Mucosa of descending colon (tissue), 3 donors: Measurements from ENCODE around the gene IQCC. TPM values are rescaled to one million over a fixed set of nuclear protein-coding genes. Genes with fewer than 3 reads are reported as not detected.

Experiments
- ATAC-seq: fragments of 200-7000 bp; cut with Tn5 transposase; one replicate; pipeline ENCODE4 v1.9.1; 2020; ENCODE audit warnings: mild to moderate bottlenecking, moderate library complexity
- DNase-seq, 3 donors: peaks; one replicate each; pipeline ENCODE4 v3.0.0-alpha.2; 2020
- H3K36me3 ChIP-seq: fragments of 200-600 bp; one replicate; pipeline ENCODE4 v1.8.0; 2021; ENCODE audit warnings: low read depth, mild to moderate bottlenecking
- H3K4me1 ChIP-seq: fragments of 200-600 bp; one replicate; pipeline ENCODE4 v1.8.0; 2021; ENCODE audit warnings: low read depth, mild to moderate bottlenecking
- H3K4me3 ChIP-seq: fragments of 200-600 bp; one replicate; pipeline ENCODE4 v1.8.0; 2021; ENCODE audit warnings: mild to moderate bottlenecking
- H3K9me3 ChIP-seq: fragments of 200-600 bp; one replicate; pipeline ENCODE4 v1.8.0; 2021; ENCODE audit warnings: mild to moderate bottlenecking
- intact Hi-C, 2 donors: fragments of 100-400 bp; cut with DNase I in 1 of 2; cut with micrococcal nuclease in 1 of 2; formaldehyde crosslinking; loops; one replicate each; pipeline versions ENCODE4 v1.11.0 to v1.11.1; 2022; cut with DNase I, micrococcal nuclease
- total RNA-seq, 3 donors: library from RNA; stranded (reverse); fragmentation: NEBNext Ultra II Directional in 2 of 3; extraction: Animal tissue kit (Norgen Biotek cat#: 25700) in 2 of 3; gene quantifications; one replicate each; pipeline versions ENCODE4 v1.2.1 to v1.2.4, GENCODE V29; 2021 to 2023
- TF ChIP-seq, protein P1 (sequence below): fragments of 200-600 bp; IDR thresholded peaks from one replicate; pipeline ENCODE4 v1.8.0; 2022; ENCODE audit warnings: antibody characterized with exemption, mild to moderate bottlenecking
- donor health status: DM: no; HTN: no; CAD: no; lungs with moderate emphysema.
- donor health status: DM: no; HTN: no; CAD: no.
- donor health status: DM: no; HTN: yes; CAD: no.

Gene IQCC
- total RNA-seq, 3 donors from 2014 or later: 1.1 to 2.2 (median 1.9) TPM

DNA sequence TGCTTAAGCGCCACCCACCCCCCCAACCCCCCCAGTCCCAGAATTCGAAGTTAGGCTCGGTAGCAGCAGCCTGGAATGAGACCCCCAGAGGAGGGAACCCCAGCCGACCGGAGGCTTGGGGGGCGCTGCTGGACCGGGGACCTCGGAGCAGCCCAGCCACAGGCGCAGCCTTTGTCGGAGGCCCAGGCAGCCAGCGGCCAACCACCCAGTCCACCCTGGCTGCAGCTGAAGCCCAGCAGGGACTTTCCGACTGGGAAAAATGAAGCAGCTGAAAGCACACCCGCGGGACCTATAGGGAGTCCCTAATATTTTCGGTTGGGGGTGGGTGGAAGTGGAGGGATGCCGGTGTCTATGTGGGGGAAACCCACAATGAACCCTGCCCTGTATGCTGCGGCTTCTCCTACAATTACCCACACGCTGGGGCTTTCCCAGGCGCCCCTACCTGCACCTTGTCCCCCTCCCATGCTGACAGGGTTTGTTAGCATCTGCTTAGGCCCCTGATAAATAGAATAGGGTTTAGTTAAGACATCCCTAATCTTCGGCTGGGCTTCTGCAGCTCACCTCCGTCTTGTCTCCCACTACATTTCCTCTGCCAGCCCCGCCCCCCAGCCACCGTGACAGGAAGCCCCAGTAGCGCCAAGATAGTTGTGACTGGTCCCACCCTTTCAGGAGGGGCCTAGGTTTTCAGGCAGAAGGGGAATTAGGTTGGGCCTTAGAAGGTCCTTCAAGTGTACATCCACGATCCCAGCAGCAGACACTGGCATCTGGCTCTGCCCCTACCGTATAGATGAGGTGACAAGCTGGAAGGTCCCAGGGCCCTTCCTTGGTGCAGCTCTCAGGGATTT lies 4.2 kb upstream of the IQCC start:
- intact Hi-C loops: no loop called here
- Histone ChIP-seq H3K9me3 (no peaks in the 10 kb centered on the region), H3K36me3 (no peaks in the 10 kb centered on the region), H3K4me1 (peaks cover 13% of the 10 kb centered on the region), H3K4me3 (peak overlapping the region; percentile 18)
- TF ChIP-seq, protein P1, sequence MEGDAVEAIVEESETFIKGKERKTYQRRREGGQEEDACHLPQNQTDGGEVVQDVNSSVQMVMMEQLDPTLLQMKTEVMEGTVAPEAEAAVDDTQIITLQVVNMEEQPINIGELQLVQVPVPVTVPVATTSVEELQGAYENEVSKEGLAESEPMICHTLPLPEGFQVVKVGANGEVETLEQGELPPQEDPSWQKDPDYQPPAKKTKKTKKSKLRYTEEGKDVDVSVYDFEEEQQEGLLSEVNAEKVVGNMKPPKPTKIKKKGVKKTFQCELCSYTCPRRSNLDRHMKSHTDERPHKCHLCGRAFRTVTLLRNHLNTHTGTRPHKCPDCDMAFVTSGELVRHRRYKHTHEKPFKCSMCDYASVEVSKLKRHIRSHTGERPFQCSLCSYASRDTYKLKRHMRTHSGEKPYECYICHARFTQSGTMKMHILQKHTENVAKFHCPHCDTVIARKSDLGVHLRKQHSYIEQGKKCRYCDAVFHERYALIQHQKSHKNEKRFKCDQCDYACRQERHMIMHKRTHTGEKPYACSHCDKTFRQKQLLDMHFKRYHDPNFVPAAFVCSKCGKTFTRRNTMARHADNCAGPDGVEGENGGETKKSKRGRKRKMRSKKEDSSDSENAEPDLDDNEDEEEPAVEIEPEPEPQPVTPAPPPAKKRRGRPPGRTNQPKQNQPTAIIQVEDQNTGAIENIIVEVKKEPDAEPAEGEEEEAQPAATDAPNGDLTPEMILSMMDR: no peak
- ATAC-seq (peak; percentile 27), DNase-seq (peak; percentile 77 to 89 (median 80))

DNA sequence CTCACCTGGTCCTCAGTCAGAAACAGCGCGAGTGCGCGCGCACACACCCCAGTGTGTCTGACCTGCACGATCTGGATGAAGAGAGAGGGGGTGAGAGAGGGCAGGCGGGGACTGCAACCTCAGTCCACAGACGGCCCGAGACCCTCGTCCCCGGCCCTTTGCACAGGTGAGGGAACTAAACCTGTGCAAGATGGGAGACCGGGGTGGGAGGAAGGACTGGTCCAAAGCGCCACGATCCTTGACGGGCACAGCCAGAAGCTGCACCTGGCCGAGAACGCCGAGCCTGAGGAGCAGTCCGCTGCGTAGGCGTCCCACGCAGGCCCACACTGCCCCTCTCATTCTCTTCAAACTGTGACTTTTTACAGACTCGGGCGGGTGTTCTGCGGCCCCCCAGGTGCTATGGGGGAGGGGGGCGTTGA lies 519 bp upstream of the IQCC start:
- H3K4me3 ChIP-seq: no peak overlapping the region
- H3K9me3 ChIP-seq: no peaks in the 10 kb centered on the region
- H3K4me1 ChIP-seq: peaks cover 22% of the 10 kb centered on the region
- TF ChIP-seq, protein P1: no peak
- intact Hi-C loops: no loop called here
- no peaks in the 10 kb centered on the region for H3K36me3 ChIP-seq
- peak; percentile 13 for ATAC-seq
- peak in 2 of 3 donors; percentile 55 to 62 for DNase-seq

DNA sequence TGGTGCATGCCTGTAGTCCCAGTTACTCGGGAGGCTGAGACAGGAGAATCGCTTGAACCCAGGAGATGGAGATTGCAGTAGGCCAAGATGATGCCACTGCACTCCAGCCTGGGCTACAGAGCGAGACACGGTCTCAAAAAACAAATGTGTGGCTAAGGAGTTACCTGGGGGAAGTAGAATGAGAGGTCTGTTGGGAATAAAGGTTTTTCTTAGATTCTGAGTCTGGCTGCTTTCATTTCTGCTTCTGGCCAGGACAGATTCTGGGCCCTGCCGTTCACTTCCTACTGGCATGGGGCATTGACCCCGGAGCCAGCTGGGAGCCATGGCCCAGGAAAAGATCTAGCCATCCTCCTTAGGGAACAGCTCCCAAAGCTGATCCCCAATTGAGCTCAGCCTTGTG lies 3.0 kb downstream of the IQCC start:
- Histone ChIP-seq H3K4me3 (no peak overlapping the region), H3K9me3 (no peaks in the 10 kb centered on the region), H3K4me1 (peaks cover 16% of the 10 kb centered on the region), H3K36me3 (no peaks in the 10 kb centered on the region)
- ATAC-seq (peak; percentile 16), DNase-seq (no peak)
- TF ChIP-seq, protein P1: no peak
- intact Hi-C loops: no loop called here

DNA sequence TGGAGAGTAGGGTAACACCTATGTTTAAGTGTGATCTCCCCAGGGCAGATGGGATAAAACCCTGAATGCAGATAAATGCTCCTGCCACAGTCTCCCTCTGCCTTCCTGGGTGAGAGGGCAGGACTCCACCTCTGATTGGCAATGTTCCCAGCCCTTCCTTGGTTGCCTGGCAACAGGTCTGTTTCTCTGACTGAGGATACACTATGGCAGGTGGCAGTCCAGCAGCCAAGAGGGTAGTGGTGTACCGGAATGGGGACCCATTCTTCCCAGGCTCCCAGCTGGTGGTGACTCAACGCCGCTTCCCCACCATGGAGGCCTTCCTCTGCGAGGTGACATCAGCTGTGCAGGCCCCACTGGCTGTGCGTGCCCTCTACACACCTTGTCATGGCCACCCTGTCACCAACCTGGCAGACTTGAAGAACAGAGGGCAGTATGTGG lies 3.4 kb downstream of the IQCC start, which contains the start of gene DCDC2B:
DCDC2B (plus strand) TSS at position 199 of the 438 bp plus-strand sequence; CDS start at position 204, 5 bp downstream.
- no peaks in the 10 kb centered on the region for H3K9me3 ChIP-seq
- TF ChIP-seq, protein P1: no peak
- peaks cover 16% of the 10 kb centered on the region for H3K4me1 ChIP-seq
- intact Hi-C loops: no loop called here
- ATAC-seq: peak; percentile 81
- H3K4me3 ChIP-seq: no peak within 1 kb of the TSS
- peak; percentile 89 to 96 (median 91) for DNase-seq
- no peaks in the 10 kb centered on the region for H3K36me3 ChIP-seq

DNA sequence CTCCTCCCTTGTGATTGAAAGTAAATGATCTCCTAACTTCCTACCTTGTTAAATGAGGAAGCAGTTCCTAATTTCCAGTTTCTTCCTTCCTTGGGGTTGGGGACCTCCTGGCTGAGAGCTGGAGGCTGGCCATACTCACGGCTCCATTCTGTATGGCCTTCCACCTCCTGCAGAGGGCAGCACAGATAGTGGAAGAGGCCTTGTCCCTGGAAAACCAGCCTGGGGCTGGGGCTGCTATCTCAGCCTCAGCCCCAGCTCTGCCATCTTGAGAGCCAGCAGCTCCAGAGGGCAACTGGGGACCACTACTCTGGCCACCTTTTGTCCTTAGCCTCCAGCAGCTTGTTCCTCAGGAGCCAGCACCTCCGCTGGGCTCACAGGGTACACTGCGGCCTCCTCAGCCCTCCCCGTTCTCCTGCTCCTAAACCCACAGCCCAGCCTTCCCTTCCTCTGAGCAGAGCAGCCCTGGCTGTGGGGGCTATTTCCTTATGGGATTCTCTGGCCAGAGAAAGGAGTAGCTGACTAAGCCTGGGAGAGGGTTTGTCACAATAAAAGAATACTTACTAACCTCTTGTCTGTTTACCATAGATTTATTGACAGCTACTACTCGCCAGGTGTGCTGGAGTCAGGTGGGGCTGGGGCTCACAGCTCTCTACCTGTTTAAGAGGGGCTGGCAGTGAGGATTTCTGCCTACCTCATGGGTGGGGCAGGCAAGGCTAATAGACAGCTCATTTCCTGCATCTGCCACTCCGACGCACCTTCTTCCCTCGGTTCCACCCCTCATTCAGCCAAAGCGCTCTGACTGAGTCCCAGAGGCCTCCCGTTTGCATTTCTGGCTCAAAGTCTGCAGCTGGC lies 10.4 kb downstream of the IQCC start:
- peak; percentile 87 for ATAC-seq
- intact Hi-C loops: no loop called here
- peaks cover 20% of the 10 kb centered on the region for H3K4me1 ChIP-seq
- H3K4me3 ChIP-seq: no peak overlapping the region
- peak; percentile 77 to 83 (median 78) for DNase-seq
- TF ChIP-seq, protein P1: peak; percentile 33
- no peaks in the 10 kb centered on the region for H3K9me3 ChIP-seq
- no peaks in the 10 kb centered on the region for H3K36me3 ChIP-seq
